Measurements from ENCODE around the gene JPH2.

GRCh38 chr20:44123874-44124535, 63.0 kb downstream of the JPH2 start:
- TF ChIP-seq EP300 (IDR thresholded peaks at IDR 0.05; ENCODE audit: borderline replicate concordance in 1 of 2, control insufficient read depth in 1 of 2, low read depth in 2 of 2, low read length in 2 of 2) (no peak), TAF1 (IDR thresholded peaks at IDR 0.05; ENCODE audit: borderline replicate concordance, low read depth, low read length) (no peak)

Data from GM12878 (cell line).